ENCODE measurements around the gene LGR5.

Gene LGR5

GRCh38 chr12:71591601-71592000 is 152.0 kb downstream of the LGR5 start:
- in situ Hi-C loops (cut with HindIII; ENCODE audit: low sequenced_read_pairs), result no loop called here

GRCh38 chr12:71592841-71593240 is 153.2 kb downstream of the LGR5 start:
- in situ Hi-C loops (cut with HindIII; ENCODE audit: low sequenced_read_pairs), result no loop called here

GRCh38 chr12:71594214-71594948 is 154.8 kb downstream of the LGR5 start:
- in situ Hi-C loops (cut with HindIII; ENCODE audit: low sequenced_read_pairs), result no loop called here

GRCh38 chr12:71599210-71599609 is 159.6 kb downstream of the LGR5 start:
- in situ Hi-C loops (cut with HindIII; ENCODE audit: low sequenced_read_pairs), result no loop called here

DNA sequence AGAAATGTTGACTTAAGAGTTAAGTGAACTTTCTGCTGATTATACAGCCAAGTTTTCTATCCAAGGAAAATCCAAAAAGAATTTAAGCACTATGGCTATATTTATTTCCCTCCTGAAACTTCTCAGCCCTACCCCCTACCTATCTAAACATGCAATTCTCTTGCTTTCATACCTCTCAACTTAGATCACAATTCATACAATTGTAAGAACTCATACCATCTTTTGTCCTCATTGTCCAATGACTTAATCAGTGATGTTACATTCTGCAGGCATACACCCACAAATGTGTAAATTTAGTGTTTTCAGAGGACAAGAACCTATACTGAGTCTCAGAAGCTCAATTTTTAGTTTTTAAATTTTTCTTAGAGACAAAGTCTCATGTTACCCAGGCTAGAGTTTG is 161.9 kb downstream of the LGR5 start:
- in situ Hi-C loops (cut with HindIII; ENCODE audit: low sequenced_read_pairs), result no loop called here

DNA sequence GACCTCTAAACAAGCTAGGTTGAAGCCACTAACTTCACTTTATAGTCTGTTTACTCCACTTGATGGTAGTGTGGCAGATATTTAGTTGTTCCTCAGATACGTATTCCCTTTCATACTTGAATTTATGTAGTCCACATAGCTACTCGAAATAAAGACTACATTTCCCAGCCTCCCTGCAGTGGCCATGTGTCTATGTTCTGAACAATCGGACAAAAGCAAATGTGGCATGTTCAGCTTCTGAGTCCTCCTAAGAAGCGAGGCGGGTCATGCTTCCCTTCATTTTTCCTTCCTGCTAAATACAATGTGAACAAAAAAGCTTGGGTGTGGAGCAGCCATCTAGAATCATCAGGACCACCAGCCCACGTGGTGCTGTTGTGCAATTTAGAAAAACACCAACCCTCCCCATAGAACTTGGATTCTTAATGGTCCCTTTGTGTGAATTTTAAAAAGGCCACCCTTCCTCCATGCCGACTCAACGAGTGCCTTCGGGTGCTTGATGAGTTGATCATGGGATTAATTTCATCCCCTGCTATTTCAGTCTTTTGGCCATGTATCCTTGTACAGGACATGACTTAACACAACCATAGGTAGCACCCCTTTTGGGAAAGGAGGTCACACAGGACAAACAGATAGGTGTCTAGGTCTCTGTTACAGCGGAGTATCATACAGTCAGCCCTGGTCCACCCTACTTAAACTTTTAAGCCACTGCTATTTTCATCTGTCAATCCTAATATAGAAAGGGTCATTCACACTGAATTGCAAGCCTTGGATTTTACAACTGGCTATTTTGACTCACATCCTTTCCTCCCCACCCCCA is 163.4 kb downstream of the LGR5 start:
- in situ Hi-C loops (cut with HindIII; ENCODE audit: low sequenced_read_pairs), result no loop called here

- in situ Hi-C loops (cut with HindIII; ENCODE audit: low sequenced_read_pairs), result no loop called here
Observed at GRCh38 chr12:71605039-71605438, 165.4 kb downstream of the LGR5 start.

DNA sequence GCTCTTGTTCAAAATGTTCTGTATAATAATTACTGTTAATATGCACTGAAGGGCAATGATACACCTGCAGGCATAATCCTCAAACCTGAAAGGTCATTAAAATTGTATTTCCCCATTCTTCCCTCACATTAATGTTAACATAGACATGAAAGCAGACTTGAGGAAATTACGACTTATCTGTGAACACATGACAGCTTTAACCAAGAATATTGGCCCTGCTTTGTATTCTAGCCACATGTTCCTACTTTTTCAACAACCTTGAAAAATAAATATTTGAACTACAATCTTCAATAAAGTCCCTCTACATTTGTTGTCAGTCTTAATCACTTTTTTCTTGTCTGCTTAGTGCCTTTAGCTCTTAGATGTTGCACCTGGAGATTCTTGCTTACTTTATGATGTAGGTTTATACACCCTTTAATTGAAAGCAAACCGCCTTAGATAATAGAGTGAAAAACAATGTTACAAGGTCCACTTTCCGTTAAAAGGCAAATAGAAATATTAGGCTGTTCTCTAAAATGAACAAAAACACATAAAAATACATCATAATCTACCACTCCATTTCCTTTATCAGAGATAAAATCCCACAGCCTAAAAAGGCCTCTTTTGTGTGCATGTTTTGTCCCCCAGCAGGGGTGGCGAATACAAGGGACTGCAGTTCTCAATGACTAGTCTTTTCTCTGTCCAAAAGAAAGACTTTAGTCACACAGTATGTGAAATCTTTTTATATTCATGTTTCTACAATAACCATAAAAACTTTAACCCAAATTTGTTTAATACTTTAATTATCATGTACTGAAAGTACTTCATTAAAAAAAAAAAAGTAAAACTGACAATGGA is 168.1 kb downstream of the LGR5 start:
- in situ Hi-C loops (cut with HindIII; ENCODE audit: low sequenced_read_pairs), result no loop called here

DNA sequence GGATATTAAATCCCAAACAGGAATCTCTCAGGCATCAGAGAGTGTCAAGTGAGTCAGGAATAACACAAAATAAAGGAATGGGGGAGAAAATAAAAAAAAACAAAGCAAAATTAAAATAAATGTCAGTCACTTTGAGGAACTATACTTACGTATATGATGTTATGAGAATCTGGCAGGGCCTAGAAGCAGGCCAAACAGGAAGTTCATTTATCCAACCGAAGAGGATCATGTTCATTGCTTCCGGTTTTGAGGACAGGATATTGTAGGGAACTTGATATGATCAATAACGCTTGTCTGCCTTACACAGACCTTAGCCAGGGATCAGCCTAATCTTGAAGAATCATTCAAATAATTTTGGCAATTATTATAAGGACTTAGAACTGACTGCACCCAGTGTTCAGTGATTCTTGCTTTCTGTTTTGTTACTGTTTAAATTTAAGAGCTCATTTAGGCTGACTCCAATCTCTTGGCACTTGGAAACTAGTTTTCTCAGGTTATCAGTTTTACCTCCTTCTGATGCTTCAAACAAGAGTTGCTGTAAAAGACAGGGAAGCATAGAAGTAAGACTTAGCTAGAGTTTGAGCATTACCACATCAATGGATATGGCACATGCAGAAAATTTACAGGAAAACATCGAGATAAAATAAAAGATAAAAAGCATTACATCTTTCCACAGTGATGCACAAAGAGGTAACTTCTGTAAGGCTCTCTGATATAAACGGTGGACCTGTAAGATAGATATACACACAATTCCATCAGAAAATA is 170.6 kb downstream of the LGR5 start:
- in situ Hi-C loops (cut with HindIII; ENCODE audit: low sequenced_read_pairs), result no loop called here

GRCh38 chr12:71621938-71622337 is 182.3 kb downstream of the LGR5 start:
- in situ Hi-C loops (cut with HindIII; ENCODE audit: low sequenced_read_pairs), result no loop called here

GRCh38 chr12:71625476-71625875 is 185.9 kb downstream of the LGR5 start:
- in situ Hi-C loops (cut with HindIII; ENCODE audit: low sequenced_read_pairs), result loop anchor here (25.0 kb wide), 1 partner anchor 213 kb away; no protein-coding TSS in a partner anchor

GRCh38 chr12:71626098-71626497 is 186.5 kb downstream of the LGR5 start:
- in situ Hi-C loops (cut with HindIII; ENCODE audit: low sequenced_read_pairs), result loop anchor here (25.0 kb wide), 1 partner anchor 214 kb away; no protein-coding TSS in a partner anchor

- in situ Hi-C loops (cut with HindIII; ENCODE audit: low sequenced_read_pairs), result loop anchor here (25.0 kb wide), 1 partner anchor 214 kb away; no protein-coding TSS in a partner anchor
Observed at GRCh38 chr12:71626768-71627167, 187.2 kb downstream of the LGR5 start.

GRCh38 chr12:71627438-71628002 is 187.9 kb downstream of the LGR5 start:
- in situ Hi-C loops (cut with HindIII; ENCODE audit: low sequenced_read_pairs), result loop anchor here (25.0 kb wide), 1 partner anchor 215 kb away; no protein-coding TSS in a partner anchor
